Tibial nerve (tissue), 3 donors: ENCODE data around the gene AVP.
"Not testable (repeated sequence)": the region's sequence is repeated elsewhere in the genome, so short reads cannot be mapped to it uniquely, and the experiment has no call there.

Source experiments
- POLR2A ChIP-seq, 2 donors: fragments of 450-650 bp; IDR thresholded peaks; one replicate each; pipeline ENCODE4 v1.6.1; 2017; ENCODE audit warnings: antibody characterized with exemption in 2 of 2, mild to moderate bottlenecking in 2 of 2, moderate library complexity in 2 of 2
- TF ChIP-seq, protein P1 (sequence below), 5 experiments: fragments of 200-600 bp in 3 of 5; fragments of 450-650 bp in 2 of 5; sonication (generic) in 3 of 5; IDR thresholded peaks; one replicate each; pipeline ENCODE4 v1.5.1; 2016 to 2019; ENCODE audit warnings: antibody characterized with exemption in 5 of 5, mild to moderate bottlenecking in 3 of 5, moderate library complexity in 2 of 5

GRCh38 chr20:3125776-3126526, 41.4 kb upstream of the AVP start:
- TF ChIP-seq, protein P1, sequence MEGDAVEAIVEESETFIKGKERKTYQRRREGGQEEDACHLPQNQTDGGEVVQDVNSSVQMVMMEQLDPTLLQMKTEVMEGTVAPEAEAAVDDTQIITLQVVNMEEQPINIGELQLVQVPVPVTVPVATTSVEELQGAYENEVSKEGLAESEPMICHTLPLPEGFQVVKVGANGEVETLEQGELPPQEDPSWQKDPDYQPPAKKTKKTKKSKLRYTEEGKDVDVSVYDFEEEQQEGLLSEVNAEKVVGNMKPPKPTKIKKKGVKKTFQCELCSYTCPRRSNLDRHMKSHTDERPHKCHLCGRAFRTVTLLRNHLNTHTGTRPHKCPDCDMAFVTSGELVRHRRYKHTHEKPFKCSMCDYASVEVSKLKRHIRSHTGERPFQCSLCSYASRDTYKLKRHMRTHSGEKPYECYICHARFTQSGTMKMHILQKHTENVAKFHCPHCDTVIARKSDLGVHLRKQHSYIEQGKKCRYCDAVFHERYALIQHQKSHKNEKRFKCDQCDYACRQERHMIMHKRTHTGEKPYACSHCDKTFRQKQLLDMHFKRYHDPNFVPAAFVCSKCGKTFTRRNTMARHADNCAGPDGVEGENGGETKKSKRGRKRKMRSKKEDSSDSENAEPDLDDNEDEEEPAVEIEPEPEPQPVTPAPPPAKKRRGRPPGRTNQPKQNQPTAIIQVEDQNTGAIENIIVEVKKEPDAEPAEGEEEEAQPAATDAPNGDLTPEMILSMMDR (IDR thresholded peaks at IDR 0.05), result not testable (repeated sequence)
- TF ChIP-seq POLR2A (IDR thresholded peaks at IDR 0.05), result not testable (repeated sequence)
